ENCODE measurements around the gene SPATS2L. TPM values are rescaled to one million over a fixed set of nuclear protein-coding genes. Genes with fewer than 3 reads are reported as not detected.

SPATS2L gene
- total RNA-seq, 2 donors from 2014 or later = 17.8 to 36.8 TPM

DNA sequence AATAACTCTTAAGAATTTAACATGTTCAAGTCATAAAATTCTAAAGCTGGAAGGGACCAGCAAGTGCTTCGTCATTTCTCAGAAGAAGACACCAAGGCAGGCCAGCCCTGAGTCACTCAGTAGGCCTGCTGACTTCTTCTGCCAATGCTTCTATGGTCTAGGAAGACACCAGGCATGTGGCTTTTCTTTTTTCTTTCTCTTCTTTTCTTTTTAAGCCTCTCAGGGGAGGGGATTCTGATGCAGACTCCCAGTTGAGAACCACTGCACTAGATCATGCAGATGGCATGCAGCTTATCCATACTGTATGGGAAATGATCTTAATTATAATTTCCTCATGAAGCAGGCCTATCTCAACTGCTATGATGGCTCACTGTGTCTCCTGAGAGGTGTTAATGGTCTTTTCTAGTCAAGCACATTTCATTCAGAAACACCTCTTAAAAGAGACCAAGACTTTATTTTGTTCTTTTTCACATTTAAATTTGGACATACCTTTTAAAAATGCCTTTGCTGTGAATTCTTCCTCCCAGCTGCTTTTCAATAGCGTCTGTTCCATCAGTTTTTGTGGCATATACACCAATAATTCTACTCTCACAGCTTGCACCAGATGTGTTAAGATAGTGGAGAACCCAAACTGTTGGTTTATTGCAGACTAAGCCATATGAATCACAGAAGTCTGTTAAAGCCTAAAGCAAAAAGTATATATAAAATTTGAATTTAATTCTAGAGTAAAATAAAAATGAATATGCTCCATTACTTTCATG lies 192.1 kb downstream of the SPATS2L start:
- Mint-ChIP-seq H3K27me3 (ENCODE audit: low read depth) (no peaks in the 10 kb centered on the region), H3K4me1 (ENCODE audit: low read depth) (no peaks in the 10 kb centered on the region), H3K27ac (no peak overlapping the region), H3K4me3 (no peak overlapping the region), H3K9me3 (peaks cover 0 to 3% of the 10 kb centered on the region in 2 donors), H3K36me3 (ENCODE audit: insufficient read depth in 2 of 2) (peaks cover 4 to 10% of the 10 kb centered on the region in 2 donors)
- no peak for ATAC-seq (replicated peaks in 1 of 2)
- no peak for DNase-seq

- Mint-ChIP-seq H3K9me3 (peaks cover 0 to 3% of the 10 kb centered on the region in 2 donors), H3K27me3 (ENCODE audit: low read depth) (no peaks in the 10 kb centered on the region), H3K36me3 (ENCODE audit: insufficient read depth in 2 of 2) (peaks cover 4 to 10% of the 10 kb centered on the region in 2 donors), H3K4me1 (ENCODE audit: low read depth) (no peaks in the 10 kb centered on the region), H3K27ac (no peak overlapping the region), H3K4me3 (no peak overlapping the region)
- DNase-seq (no peak), ATAC-seq (replicated peaks in 1 of 2) (no peak)
Measured at GRCh38 chr2:200502196-200502595, 195.7 kb downstream of the SPATS2L start.

GRCh38 chr2:200506679-200507078 lies 200.2 kb downstream of the SPATS2L start:
- Mint-ChIP-seq H3K9me3 (peaks cover 0 to 3% of the 10 kb centered on the region in 2 donors), H3K4me3 (no peak overlapping the region), H3K27ac (no peak overlapping the region), H3K27me3 (ENCODE audit: low read depth) (no peaks in the 10 kb centered on the region), H3K4me1 (ENCODE audit: low read depth) (peaks cover 9% of the 10 kb centered on the region), H3K36me3 (ENCODE audit: insufficient read depth in 2 of 2) (peaks cover 4 to 6% of the 10 kb centered on the region in 2 donors)
- no peak for DNase-seq
- no peak for ATAC-seq (replicated peaks in 1 of 2)

DNA sequence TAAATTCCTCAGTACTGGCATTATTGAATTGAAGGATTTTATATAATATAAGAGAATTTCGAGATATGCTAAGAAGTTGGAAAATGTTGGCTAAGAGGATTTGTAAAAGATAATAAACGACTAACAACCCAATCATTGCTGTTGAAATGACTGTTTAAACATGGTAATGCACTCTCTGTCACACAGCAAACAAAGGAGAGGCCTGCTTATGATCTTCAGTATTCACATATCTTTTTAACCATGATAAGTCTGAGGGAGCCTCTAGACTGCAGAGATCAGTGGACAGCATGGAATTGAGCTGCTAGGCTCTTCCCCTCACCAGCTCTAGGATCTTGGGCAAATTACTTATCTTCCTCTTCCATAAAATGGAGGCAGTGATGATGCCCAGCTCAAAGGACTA lies 200.7 kb downstream of the SPATS2L start:
- no peak overlapping the region for H3K27ac Mint-ChIP-seq
- no peak overlapping the region for H3K4me3 Mint-ChIP-seq
- H3K27me3 Mint-ChIP-seq (ENCODE audit: low read depth) = no peaks in the 10 kb centered on the region
- peaks cover 4 to 6% of the 10 kb centered on the region in 2 donors for H3K36me3 Mint-ChIP-seq (ENCODE audit: insufficient read depth in 2 of 2)
- no peak for ATAC-seq (replicated peaks in 1 of 2)
- H3K4me1 Mint-ChIP-seq (ENCODE audit: low read depth) = peaks cover 9% of the 10 kb centered on the region
- peaks cover 0 to 3% of the 10 kb centered on the region in 2 donors for H3K9me3 Mint-ChIP-seq
- no peak for DNase-seq

GRCh38 chr2:200509235-200509611 lies 202.7 kb downstream of the SPATS2L start:
- no peaks in the 10 kb centered on the region for H3K9me3 Mint-ChIP-seq
- ATAC-seq (replicated peaks in 1 of 2) = no peak
- peaks cover 9% of the 10 kb centered on the region for H3K4me1 Mint-ChIP-seq (ENCODE audit: low read depth)
- peak overlapping the region; percentile 86 for H3K27ac Mint-ChIP-seq
- peak overlapping the region; percentile 92 to 94 for H3K4me3 Mint-ChIP-seq
- peak; percentile 5 to 14 for DNase-seq
- no peaks in the 10 kb centered on the region for H3K27me3 Mint-ChIP-seq (ENCODE audit: low read depth)
- no peaks in the 10 kb centered on the region for H3K36me3 Mint-ChIP-seq (ENCODE audit: insufficient read depth in 2 of 2)

DNA sequence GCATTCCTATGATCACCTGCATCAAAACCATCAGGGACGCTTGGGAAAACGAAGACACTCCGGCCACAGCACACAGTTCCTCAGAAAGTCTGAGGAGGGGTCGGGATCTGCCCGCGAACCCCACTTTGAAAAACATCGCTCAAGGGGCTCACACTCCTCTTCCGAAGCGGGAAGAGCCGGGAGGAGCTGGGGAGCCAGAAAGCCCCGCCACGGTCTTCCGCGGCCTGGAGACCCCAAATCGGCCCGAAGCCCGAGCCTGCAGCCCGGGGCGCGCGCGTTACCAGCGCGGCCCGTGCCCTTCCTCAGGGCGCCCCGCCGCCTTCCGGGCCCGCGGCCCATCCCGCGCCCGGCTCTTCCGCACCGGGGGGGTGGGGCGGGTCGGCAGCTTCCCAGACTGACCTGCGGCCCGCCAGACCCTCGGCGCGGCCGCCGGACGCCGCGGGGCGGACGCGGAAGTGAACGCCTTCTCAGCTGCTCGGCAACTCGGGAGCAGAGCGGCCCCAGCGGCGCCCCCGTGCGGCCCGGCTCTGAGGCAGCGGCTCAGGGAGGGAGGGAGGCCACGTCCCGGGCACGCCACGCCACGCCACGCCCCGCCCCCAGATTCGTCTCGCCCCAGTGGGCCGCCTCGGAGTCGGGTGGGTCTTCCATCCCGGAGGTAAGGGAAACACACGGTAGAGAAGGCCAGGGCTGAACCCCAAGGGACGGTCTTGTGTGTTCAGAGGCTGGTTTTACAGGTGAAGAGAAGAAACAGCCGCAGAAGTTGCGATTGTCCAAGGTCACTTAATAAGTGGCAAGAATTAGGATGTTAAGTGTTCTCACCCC lies 203.3 kb downstream of the SPATS2L start, which contains the start of gene KCTD18:
TSS of gene KCTD18 (minus strand) at position 457 of the 822 bp plus-strand sequence. CDS start 3,052 bp downstream, outside the sequence.
- H3K36me3 Mint-ChIP-seq (ENCODE audit: insufficient read depth in 2 of 2) = no peaks in the 10 kb centered on the region
- no peaks in the 10 kb centered on the region for H3K9me3 Mint-ChIP-seq
- H3K4me1 Mint-ChIP-seq (ENCODE audit: low read depth) = peaks cover 11% of the 10 kb centered on the region
- H3K27me3 Mint-ChIP-seq (ENCODE audit: low read depth) = no peaks in the 10 kb centered on the region
- H3K4me3 Mint-ChIP-seq = peak within 1 kb of the TSS; percentile 92 to 94
- ATAC-seq (replicated peaks in 1 of 2) = peak; percentile 99
- DNase-seq = peak; percentile 94 to 95
- peak within 1 kb of the TSS; percentile 86 for H3K27ac Mint-ChIP-seq

DNA sequence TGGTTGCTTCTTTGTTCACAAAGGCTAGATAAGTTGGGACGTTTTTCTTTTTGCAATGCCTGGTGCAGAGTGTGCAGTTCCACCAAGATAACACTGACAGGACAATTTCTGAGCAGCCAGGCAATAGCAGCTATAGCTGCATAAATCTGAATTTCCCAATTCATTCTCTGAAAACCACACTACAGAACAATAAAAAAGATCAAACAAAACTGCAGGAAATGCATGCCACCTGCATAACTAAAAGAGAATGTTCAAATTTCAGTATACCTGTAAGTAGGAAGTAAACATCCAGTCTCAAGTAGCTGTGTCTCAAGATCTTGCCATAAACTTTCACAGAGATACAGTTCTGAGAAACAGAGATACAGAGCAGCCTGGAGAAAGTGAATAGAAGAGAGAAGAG lies 208.7 kb downstream of the SPATS2L start:
- H3K4me1 Mint-ChIP-seq (ENCODE audit: low read depth) = peaks cover 9% of the 10 kb centered on the region
- no peaks in the 10 kb centered on the region for H3K27me3 Mint-ChIP-seq (ENCODE audit: low read depth)
- ATAC-seq (replicated peaks in 1 of 2) (no peak), DNase-seq (no peak)
- no peak overlapping the region for H3K27ac Mint-ChIP-seq
- peaks cover 1 to 5% of the 10 kb centered on the region in 2 donors for H3K36me3 Mint-ChIP-seq (ENCODE audit: insufficient read depth in 2 of 2)
- no peak overlapping the region for H3K4me3 Mint-ChIP-seq
- peaks cover 0 to 7% of the 10 kb centered on the region in 2 donors for H3K9me3 Mint-ChIP-seq

- Mint-ChIP-seq H3K36me3 (ENCODE audit: insufficient read depth in 2 of 2) (peaks cover 4 to 7% of the 10 kb centered on the region in 2 donors), H3K4me1 (ENCODE audit: low read depth) (peaks cover 22% of the 10 kb centered on the region), H3K27ac (no peak overlapping the region), H3K4me3 (no peak overlapping the region), H3K9me3 (peaks cover 0 to under 1% of the 10 kb centered on the region in 2 donors), H3K27me3 (ENCODE audit: low read depth) (no peaks in the 10 kb centered on the region)
- DNase-seq = peak in 1 of 2 donors; percentile 17
- ATAC-seq (replicated peaks in 1 of 2) = peak in 1 of 2 donors; percentile 24
Measured at GRCh38 chr2:200523158-200523557, 216.7 kb downstream of the SPATS2L start.

DNA sequence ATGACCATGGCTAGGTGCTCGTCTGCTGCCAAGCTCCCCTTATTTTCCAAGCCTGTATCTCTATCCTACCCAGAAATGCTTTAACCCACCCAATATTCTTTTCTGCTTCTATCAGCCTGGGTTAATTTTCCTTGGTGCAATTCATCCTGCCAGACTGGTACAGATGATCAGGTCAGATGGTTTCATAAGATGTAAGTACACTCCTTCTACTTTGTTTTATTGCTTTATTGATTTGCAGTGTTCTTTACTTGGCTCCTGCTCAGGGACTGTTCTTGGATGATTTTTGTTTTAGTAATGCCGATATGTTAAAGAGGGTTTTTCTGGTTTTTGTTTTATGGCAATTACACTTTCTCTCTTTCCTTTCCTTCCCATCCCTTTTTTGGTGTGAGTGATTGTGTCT lies 217.1 kb downstream of the SPATS2L start:
- Mint-ChIP-seq H3K9me3 (no peaks in the 10 kb centered on the region), H3K4me3 (no peak overlapping the region), H3K4me1 (ENCODE audit: low read depth) (peaks cover 27% of the 10 kb centered on the region), H3K27me3 (ENCODE audit: low read depth) (no peaks in the 10 kb centered on the region), H3K27ac (no peak overlapping the region), H3K36me3 (ENCODE audit: insufficient read depth in 2 of 2) (peaks cover 4 to 7% of the 10 kb centered on the region in 2 donors)
- no peak for ATAC-seq (replicated peaks in 1 of 2)
- DNase-seq = no peak

GRCh38 chr2:200525066-200525465 lies 218.6 kb downstream of the SPATS2L start:
- peaks cover 4 to 7% of the 10 kb centered on the region in 2 donors for H3K36me3 Mint-ChIP-seq (ENCODE audit: insufficient read depth in 2 of 2)
- ATAC-seq (replicated peaks in 1 of 2) = no peak
- peaks cover 29% of the 10 kb centered on the region for H3K4me1 Mint-ChIP-seq (ENCODE audit: low read depth)
- DNase-seq = no peak
- no peaks in the 10 kb centered on the region for H3K27me3 Mint-ChIP-seq (ENCODE audit: low read depth)
- H3K4me3 Mint-ChIP-seq = peak overlapping the region in 1 of 2 donors; percentile 93
- H3K9me3 Mint-ChIP-seq = no peaks in the 10 kb centered on the region
- no peak overlapping the region for H3K27ac Mint-ChIP-seq

DNA sequence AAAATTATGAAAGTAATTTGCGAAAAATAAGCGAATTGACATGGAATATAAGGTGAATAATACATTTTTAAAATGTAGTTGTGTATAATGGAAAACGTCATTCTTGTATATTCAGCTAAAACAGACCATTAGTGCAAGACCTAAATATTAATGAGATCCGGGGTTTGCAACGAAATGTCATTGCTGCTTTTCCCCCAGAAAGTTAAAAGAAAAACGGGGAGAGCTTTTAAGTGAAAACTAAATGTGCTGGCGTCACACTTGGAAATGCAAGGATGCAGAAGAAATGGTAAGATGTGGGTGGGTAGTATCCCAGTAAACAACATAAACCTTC lies 219.0 kb downstream of the SPATS2L start:
- Mint-ChIP-seq H3K27me3 (ENCODE audit: low read depth) (no peaks in the 10 kb centered on the region), H3K4me1 (ENCODE audit: low read depth) (peaks cover 29% of the 10 kb centered on the region), H3K27ac (peak overlapping the region; percentile 91), H3K36me3 (ENCODE audit: insufficient read depth in 2 of 2) (peaks cover 4 to 7% of the 10 kb centered on the region in 2 donors), H3K9me3 (no peaks in the 10 kb centered on the region), H3K4me3 (peak overlapping the region; percentile 93 to 96)
- DNase-seq (no peak), ATAC-seq (replicated peaks in 1 of 2) (no peak)

DNA sequence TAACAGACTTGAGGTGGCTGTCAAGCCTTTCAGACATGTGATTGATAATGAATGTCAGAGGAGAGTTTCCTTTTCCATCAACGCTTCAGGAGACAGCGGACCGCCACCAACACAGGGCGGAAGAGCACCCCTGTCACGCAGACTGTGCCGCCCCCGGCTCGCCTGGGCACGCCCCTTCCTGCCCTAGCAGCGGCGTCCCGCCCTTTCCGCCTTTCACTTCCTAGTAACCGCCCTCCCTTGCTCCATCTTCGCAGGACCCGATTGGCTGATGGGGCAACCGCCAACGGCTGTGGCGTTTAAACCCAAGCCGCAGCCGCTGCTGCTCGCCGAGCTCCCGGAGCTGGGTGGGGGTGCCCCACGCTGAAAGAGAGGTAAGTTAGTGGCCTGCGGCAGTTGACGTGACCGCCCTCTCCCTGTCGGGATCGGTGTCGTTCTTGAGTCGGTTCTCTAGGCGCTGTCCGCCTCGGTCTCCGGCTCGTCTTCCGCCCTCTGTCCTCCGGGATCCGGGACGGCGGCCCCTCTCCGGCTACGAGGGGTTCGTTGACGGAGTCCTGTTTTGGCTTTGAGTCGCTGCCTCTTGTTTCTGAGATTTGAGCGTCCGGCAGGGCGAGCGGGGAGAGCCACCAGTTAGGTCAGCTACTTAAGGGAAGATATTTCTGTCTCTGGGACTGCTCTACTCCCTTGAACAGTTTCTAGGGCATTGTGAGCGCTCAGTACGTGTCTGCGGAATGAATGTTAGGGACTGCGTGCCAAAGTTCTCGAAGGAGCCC lies 219.6 kb downstream of the SPATS2L start, which contains the start of gene SGO2:
TSS of gene SGO2 (plus strand) at position 326 of the 770 bp plus-strand sequence. CDS start 6,769 bp downstream, outside the sequence.
- Mint-ChIP-seq H3K36me3 (ENCODE audit: insufficient read depth in 2 of 2) (peaks cover 4 to 7% of the 10 kb centered on the region in 2 donors), H3K4me3 (peak within 1 kb of the TSS; percentile 93 to 96), H3K27me3 (ENCODE audit: low read depth) (no peaks in the 10 kb centered on the region), H3K4me1 (ENCODE audit: low read depth) (peaks cover 29% of the 10 kb centered on the region), H3K9me3 (no peaks in the 10 kb centered on the region), H3K27ac (peak within 1 kb of the TSS; percentile 91)
- ATAC-seq (replicated peaks in 1 of 2) = peak; percentile 99
- DNase-seq = peak; percentile 98

All from activated T-cell treated with anti-CD3 and anti-CD28 coated beads, Interleukin-2, amount 50 U/mL, for 72 hours (primary cell).